G401 (cell line): ENCODE measurements around the gene SERPINA1. TPM values are rescaled to one million over a fixed set of nuclear protein-coding genes. Genes with fewer than 3 reads are reported as not detected.
"Not testable (repeated sequence)": the region's sequence is repeated elsewhere in the genome, so short reads cannot be mapped to it uniquely, and the experiment has no call there.

Experiments used
- DNase-seq: peaks from one replicate; pipeline ENCODE4 v3.0.0-alpha.2; 2015; ENCODE audit warnings: low spot score
- in situ Hi-C: cut with HindIII; loops from 2 replicates; pipeline ENCODE4 v1.10.0; 2016; ENCODE audit warnings: low sequenced_read_pairs, mixed read lengths
- total RNA-seq: library from RNA; depleted of rRNA; stranded (reverse); fragments of >200 nt; shearing (Covaris generic); gene quantifications from 2 replicates; pipeline ENCODE4 v1.2.3, GENCODE V29; 2014

SERPINA1 gene
- total RNA-seq, 1 experiment from 2014 or later, result not detected

GRCh38 chr14:94376108-94376975 is 12.1 kb downstream of the SERPINA1 start:
- in situ Hi-C loops, result no loop called here
- DNase-seq, result no peak

- DNase-seq, result no peak
- in situ Hi-C loops, result no loop called here
Observed at GRCh38 chr14:94375552-94376107, 12.8 kb downstream of the SERPINA1 start.

GRCh38 chr14:94374749-94375260 is 13.6 kb downstream of the SERPINA1 start:
- in situ Hi-C loops, result no loop called here

GRCh38 chr14:94374116-94374515 is 14.3 kb downstream of the SERPINA1 start:
- no peak for DNase-seq
- in situ Hi-C loops, result no loop called here

More at GRCh38 chr14:94374749-94375260, 13.6 kb downstream of the SERPINA1 start:
- no peak for DNase-seq

- no peak for DNase-seq
- in situ Hi-C loops, result no loop called here
Observed at GRCh38 chr14:94373708-94374107, 14.7 kb downstream of the SERPINA1 start.

- no peak for DNase-seq
- in situ Hi-C loops, result no loop called here
Observed at GRCh38 chr14:94372021-94372605, 16.3 kb downstream of the SERPINA1 start.

GRCh38 chr14:94370524-94370910 is 17.9 kb downstream of the SERPINA1 start:
- in situ Hi-C loops, result no loop called here
- no peak for DNase-seq

GRCh38 chr14:94369766-94370523 is 18.5 kb downstream of the SERPINA1 start:
- in situ Hi-C loops, DNase-seq: not testable (repeated sequence)

- in situ Hi-C loops, result no loop called here
Observed at GRCh38 chr14:94368956-94369355, 19.4 kb downstream of the SERPINA1 start.

GRCh38 chr14:94368243-94368590 is 20.2 kb downstream of the SERPINA1 start:
- DNase-seq, result no peak
- in situ Hi-C loops, result no loop called here

More at GRCh38 chr14:94368956-94369355, 19.4 kb downstream of the SERPINA1 start:
- no peak for DNase-seq

- DNase-seq, result no peak
- in situ Hi-C loops, result no loop called here
Observed at GRCh38 chr14:94367347-94368242, 20.8 kb downstream of the SERPINA1 start.

- DNase-seq, result no peak
- in situ Hi-C loops, result no loop called here
Observed at GRCh38 chr14:94366146-94366915, 22.1 kb downstream of the SERPINA1 start, which contains the start of gene SERPINA2. Gene SERPINA2 (minus strand): TSS chr14:94366698.

- in situ Hi-C loops, result no loop called here
- no peak for DNase-seq
Observed at GRCh38 chr14:94365624-94366023, 22.8 kb downstream of the SERPINA1 start.

GRCh38 chr14:94364964-94365363 is 23.4 kb downstream of the SERPINA1 start:
- no peak for DNase-seq
- in situ Hi-C loops, result no loop called here

GRCh38 chr14:94364037-94364436 is 24.4 kb downstream of the SERPINA1 start:
- DNase-seq, result no peak
- in situ Hi-C loops, result no loop called here

GRCh38 chr14:94363151-94363624 is 25.2 kb downstream of the SERPINA1 start:
- DNase-seq, result no peak
- in situ Hi-C loops, result no loop called here

- DNase-seq, result no peak
- in situ Hi-C loops, result no loop called here
Observed at GRCh38 chr14:94362614-94363133, 25.7 kb downstream of the SERPINA1 start.
